ENCODE data around the gene EXOC4.

Gene EXOC4

GRCh38 chr7:133829336-133829897 lies 576.5 kb downstream of the EXOC4 start:
- DNase-seq (ENCODE audit: low read depth), result no peak

DNA sequence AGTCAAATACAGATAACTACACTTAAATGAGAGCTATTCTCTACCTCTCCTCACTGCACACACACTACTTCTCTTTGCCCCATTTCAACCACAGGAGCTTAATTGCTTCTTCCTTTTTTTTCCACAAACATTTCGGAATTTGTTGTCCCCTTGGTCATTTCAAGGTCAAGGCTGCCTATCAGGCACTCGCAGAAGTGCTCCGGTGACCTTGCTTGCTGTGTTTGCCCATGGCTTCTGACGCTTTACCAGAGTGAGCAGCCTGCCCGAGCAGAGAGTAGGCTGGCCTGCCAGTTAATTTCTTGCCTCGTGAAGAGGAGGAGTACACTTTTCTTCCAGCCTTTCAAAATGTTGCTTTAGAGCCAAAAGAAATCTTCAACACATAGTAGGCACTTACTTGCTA lies 577.2 kb downstream of the EXOC4 start:
- no peak for DNase-seq (ENCODE audit: low read depth)

DNA sequence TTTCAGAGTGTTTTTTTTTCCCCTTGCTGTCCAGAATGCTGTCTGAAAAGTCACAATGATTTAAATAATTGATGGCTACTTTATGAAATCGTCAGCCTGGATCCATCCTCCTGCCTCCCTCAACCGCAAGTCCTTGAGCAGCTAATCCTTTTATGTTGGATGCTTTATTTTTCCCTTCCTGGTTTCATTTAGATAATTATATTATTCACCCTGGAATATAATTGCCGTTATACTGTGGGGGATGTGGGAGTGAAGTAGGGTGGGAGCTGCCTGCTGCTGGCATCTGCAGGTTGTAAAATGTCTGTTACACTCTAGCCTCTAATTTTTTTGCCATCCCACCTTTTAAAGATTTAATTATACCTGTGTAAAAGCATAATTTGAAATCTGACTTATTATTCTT lies 583.8 kb downstream of the EXOC4 start:
- DNase-seq (ENCODE audit: low read depth), result no peak

- no peak for DNase-seq (ENCODE audit: low read depth)
These were observed 584.3 kb downstream of the EXOC4 start for GRCh38 chr7:133837224-133837623.

DNA sequence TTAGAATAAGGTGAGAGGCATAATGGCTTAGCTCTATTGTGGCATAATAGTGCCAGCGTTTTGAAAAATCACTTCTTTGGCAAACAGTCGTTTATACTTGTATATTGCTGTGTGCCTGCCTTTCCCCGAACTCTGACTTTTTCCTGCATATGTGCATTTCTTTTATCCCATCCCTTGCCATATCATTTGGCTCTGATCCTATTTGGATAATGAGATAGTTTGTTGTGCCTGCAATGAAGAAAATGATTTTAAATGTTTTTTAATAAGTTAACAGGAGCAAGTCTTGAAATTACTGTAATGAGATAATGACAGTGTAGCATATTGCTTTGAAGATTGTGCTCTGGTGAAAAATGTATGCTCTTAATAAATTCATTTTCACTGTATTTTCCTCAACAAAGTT lies 586.2 kb downstream of the EXOC4 start:
- no peak for DNase-seq (ENCODE audit: low read depth)

DNA sequence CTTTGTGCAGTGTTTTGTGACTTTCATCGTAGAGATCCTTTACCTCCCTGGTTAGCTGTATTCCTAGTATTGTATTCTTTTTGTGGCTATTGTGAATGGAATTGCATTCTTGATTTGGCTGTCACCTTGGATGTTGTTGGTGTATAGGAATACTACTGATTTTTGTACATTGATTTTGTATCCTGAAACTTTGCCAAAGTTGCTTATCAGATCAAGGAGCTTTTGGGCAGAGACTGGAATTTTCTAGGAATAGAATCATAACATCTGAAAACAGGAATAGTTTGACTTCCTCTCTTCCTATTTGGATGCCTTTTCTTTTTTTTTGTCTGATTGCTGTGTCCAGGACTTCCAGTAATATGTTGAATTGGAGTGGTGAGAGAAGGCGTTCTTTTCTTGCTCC lies 590.5 kb downstream of the EXOC4 start:
- DNase-seq (ENCODE audit: low read depth), result no peak

DNA sequence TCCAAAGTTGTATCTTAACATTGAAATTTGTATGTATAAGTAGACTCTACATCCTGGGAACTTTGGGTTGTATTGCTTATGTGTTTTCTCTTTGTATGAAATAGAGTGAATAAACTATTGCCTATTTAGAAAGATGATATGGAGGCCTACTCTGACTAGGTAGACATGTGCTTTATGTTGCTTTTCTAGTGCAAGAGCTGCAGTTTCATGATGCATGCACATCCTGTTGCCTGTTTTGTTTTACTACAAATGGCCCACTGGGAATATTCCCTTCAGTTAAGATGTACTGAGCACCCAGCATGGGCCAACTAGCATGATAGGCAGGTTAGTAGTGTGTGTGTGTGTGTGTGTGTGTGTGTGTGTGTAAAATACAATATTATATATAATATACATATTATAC lies 592.1 kb downstream of the EXOC4 start:
- no peak for DNase-seq (ENCODE audit: low read depth)

DNA sequence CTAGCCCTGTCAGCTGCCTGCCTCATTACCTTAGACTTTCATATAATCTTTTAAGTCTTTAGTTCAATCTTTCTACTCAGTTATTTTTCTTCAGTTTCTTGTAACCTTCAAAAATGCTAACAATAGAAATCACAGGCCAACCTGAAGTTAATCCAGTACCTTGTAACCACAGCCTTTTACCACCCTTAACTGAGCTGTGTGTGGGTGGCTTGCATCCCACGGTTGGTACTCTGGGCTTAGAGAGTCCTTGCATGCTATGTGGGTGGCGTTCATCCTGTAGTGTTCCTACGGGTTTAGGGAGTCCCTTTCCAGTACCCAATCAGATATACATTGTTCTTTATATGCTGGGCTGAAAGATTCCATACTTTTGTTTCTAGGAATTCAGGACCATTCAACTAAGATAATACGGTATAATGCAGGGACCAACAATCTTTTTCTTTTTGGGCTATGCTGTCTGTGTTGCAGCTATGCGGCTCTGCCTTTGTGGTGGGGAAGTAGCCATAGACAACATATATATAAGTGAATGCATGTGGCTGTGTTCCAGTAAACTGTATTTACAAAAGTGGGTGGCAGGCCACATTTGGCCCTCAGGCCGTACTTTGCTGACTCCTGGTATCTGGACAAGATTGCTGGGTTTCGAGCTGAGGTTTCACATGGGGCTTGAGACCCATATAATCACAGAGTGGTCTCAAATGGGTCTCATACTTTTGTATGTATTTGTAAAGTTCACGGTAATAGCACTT lies 593.5 kb downstream of the EXOC4 start:
- DNase-seq (ENCODE audit: low read depth), result no peak

DNA sequence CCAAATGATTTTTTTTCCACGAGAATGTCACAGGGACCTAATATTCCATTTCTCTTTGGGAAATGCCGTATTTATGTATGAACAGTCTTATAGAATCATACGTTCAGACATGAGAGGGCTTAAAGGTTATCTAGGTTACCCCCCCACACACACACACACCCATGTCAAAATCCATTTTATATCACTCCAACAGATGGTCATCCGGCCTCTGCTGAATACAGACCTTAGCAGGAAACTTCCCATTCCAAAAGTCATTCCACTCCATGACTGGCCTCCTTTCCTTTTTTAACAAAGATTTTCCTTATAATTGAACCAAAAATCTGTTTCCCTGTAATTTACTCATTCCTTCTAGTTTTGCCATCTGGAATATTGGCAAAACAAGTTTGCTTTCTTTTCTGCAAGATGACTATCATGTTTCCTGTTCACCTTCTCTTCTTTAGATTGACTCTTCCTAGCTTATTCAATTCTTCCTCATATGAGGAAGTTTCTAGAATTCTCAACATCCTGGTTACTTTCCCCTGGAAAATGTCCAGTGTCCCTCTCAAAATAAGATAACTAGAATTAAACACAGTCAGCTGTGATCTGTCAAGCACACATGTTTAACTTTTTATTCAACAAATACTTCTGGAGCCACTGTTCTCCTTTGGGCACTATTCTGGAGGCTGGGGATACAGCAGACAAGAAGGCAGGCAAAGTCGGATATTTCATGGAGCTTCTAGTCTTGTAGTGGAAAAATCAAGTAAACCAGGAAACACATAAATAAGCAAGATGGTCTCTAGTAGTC lies 597.8 kb downstream of the EXOC4 start:
- no peak for DNase-seq (ENCODE audit: low read depth)

DNA sequence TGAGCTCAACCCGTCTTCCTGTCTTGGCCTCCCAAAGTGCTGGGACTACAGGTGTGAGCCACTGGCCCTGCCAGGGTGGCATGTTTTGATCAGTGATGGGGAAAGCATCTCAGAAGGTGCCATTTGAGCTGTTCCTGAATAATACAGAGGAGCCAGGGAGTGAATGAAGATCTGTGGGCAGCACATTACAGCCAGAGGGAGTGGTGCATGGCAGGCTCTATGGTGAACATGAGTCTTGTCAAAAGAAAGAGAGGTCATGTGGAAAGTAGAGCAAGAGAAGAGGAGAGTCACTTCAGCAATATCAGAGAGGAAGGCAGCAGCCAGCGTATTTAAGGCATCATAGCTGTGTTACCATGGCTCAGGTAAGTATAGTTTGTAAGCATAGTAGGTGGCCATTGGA lies 598.5 kb downstream of the EXOC4 start:
- no peak for DNase-seq (ENCODE audit: low read depth)

- DNase-seq (ENCODE audit: low read depth), result peak; percentile 83
These were observed 600.9 kb downstream of the EXOC4 start for GRCh38 chr7:133853706-133854276.

- DNase-seq (ENCODE audit: low read depth), result no peak
These were observed 601.9 kb downstream of the EXOC4 start for GRCh38 chr7:133854739-133855138.

DNA sequence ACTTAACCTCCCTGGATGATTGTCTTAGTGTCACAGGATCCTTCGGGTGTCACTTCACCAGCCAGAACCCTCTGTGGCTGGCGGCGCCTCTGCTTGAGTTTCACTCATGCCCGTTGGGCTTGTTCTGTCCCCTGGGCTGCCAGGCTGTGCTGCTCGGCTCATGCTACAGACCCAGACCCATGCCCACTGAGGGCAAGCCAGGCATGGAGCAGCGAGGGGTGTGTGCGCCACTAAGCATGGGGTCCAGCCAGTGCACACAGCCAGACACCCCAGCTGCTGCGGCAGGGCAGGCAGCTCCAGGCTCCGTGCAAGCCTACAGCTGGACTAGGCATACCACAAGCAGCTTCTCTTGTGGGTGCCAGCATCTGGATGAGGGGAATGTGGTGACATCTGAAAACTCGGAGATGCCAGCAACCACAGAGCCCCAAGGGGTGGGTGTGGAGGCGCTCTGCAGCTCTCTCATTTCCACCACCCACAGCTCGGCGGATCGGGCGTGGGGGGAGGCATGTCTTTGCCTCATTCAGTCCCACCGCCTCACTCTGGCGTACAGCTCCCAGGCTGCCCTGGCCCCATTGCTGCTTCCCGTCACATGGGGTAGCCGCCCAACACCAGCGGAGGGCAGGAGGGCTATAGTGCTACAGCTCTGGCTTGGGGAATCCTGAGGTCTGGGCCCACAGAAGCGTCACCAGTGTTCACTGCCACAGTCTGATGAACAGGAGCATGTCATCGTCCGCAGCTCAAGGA lies 604.7 kb downstream of the EXOC4 start:
- no peak for DNase-seq (ENCODE audit: low read depth)

DNA sequence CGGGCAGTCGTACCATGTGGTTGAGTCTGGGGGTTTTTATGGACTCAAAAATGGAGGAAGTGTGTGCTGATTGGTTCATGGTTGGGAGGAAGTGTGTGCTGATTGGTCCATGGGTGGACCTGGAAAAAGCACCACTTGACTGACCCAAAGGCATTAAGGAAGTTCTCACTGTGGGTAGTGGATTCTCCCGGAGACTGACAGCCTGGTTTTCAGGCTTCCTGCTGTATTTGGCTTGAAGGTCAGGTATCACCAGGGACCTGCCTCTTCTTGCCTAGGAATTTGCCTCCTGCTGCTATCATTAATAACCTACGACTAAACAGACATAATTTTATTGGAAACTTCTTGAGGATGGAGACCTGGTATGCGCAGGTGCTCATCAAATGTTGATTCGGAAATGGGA lies 605.4 kb downstream of the EXOC4 start:
- no peak for DNase-seq (ENCODE audit: low read depth)

DNA sequence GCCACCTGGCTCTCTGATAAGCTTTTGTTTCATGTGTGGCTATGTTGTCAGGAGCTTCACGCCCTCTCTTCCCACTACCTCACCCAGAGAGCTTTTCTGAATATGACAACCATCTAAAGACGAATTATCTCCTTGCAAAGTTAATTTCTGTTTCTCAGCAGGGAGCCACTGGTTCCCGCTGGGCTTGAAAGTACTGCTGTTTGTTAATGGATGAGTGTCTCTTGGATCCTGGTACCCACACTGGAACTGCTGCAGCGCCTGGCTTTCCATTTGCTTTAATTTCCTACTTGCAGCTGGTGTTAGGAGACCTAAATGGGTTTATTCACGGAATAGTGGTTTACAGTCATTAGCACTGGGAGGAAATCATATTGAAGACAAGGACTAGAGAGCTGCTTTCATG lies 606.4 kb downstream of the EXOC4 start:
- no peak for DNase-seq (ENCODE audit: low read depth)

GRCh38 chr7:133859871-133860450 lies 607.1 kb downstream of the EXOC4 start:
- no peak for DNase-seq (ENCODE audit: low read depth)

GRCh38 chr7:133860628-133861335 lies 607.9 kb downstream of the EXOC4 start:
- DNase-seq (ENCODE audit: low read depth), result no peak

- no peak for DNase-seq (ENCODE audit: low read depth)
These were observed 609.0 kb downstream of the EXOC4 start for GRCh38 chr7:133861876-133862275.

GRCh38 chr7:133863362-133864061 lies 610.6 kb downstream of the EXOC4 start:
- no peak for DNase-seq (ENCODE audit: low read depth)

DNA sequence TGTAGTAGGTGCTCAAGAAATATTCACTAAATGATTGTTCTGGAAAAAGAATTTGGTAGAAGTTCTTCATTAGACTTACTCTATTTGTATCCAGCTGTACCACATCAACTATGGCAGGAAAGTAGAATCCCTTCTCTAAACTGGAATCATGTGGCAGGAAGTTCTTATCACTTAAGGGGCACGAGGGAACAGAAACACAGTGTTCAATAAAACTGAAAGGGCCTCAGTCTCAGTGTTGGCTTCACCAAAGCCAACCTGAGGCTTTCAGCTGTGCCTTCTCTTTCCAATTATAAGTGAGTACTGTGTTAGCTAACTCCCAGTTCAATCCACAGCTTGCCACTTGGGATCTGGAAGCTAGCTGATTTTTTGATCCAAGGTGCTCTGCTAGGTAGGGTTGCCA lies 616.7 kb downstream of the EXOC4 start:
- no peak for DNase-seq (ENCODE audit: low read depth)

- no peak for DNase-seq (ENCODE audit: low read depth)
These were observed 618.9 kb downstream of the EXOC4 start for GRCh38 chr7:133871757-133872156.

Measured in HS-27A (cell line).